ENCODE results near the gene TNFRSF13B. TPM values are rescaled to one million over a fixed set of nuclear protein-coding genes. Genes with fewer than 3 reads are reported as not detected.

The TNFRSF13B gene
- polyA plus RNA-seq, 1 of the 3 experiments (the other 2 are of a cell fraction): not detected

- DNase-seq: no peak
Observed at GRCh38 chr17:16917671-16918394, 54.1 kb downstream of the TNFRSF13B start.

GRCh38 chr17:16916557-16916920, 55.4 kb downstream of the TNFRSF13B start:
- CTCF ChIA-PET: interaction anchor here (0.6 to 1.2 kb wide), 3 partner anchors 53 to 75 kb away, joined by 3 to 5 read pairs (median 3); no protein-coding TSS in a partner anchor
- H3F3A ChIP-seq (replicated peaks; ENCODE audit: insufficient read depth): no peaks in the 10 kb centered on the region
- no peak overlapping the region for H2AFZ ChIP-seq (ENCODE audit: low read depth)
- H3K4me2 ChIP-seq: no peak overlapping the region
- no peaks in the 10 kb centered on the region for H3K4me1 ChIP-seq (ENCODE audit: control insufficient read depth in 1 of 2, insufficient read depth in 2 of 2, low read depth in 1 of 2, low read length in 1 of 2)
- POLR2A ChIA-PET: no interaction called here
- no peaks in the 10 kb centered on the region for H4K20me1 ChIP-seq (ENCODE audit: insufficient read depth)
- H3K27ac ChIP-seq (ENCODE audit: low read depth in 2 of 2, low read length in 1 of 2): no peak overlapping the region
- no peak overlapping the region for H3K9ac ChIP-seq
- H3K79me2 ChIP-seq (ENCODE audit: insufficient read depth): no peaks in the 10 kb centered on the region
- 55% methylated on average over 5 of the region's 5 CpGs for WGBS (ENCODE audit: low lambda C conversion rate)
- peaks cover 24% of the 10 kb centered on the region; the same call in 1 of the 2 replicates for H3K27me3 ChIP-seq (ENCODE audit: insufficient read depth)
- H3K36me3 ChIP-seq (replicated peaks in 1 of 2; ENCODE audit: control insufficient read depth in 1 of 2, insufficient read depth in 2 of 2, low read length in 1 of 2): no peaks in the 10 kb centered on the region
- no peaks in the 10 kb centered on the region for H3K9me3 ChIP-seq
- TF ChIP-seq NFIC (IDR thresholded peaks at IDR 0.05; ENCODE audit: borderline replicate concordance): no peak
- no peak for TF ChIP-seq SIN3A (IDR thresholded peaks at IDR 0.05; ENCODE audit: borderline replicate concordance, low read depth, low read length)
- no peak for TF ChIP-seq GATA2 (CRISPR knock-in tag; IDR thresholded peaks at IDR 0.05)
- no peak for TF ChIP-seq TAF1 (IDR thresholded peaks at IDR 0.05; ENCODE audit: borderline replicate concordance, low read depth, low read length)
- no peak for TF ChIP-seq TCF12 (IDR thresholded peaks at IDR 0.05)
- TF ChIP-seq POLR2AphosphoS5 (IDR thresholded peaks at IDR 0.05; ENCODE audit: low read depth, low read length): no peak
- TF ChIP-seq CHD2 (IDR thresholded peaks at IDR 0.05; ENCODE audit: low read length, partially characterized antibody): no peak
- no peak for TF ChIP-seq CTCF (IDR thresholded peaks at IDR 0.05)
- TF ChIP-seq ELF1 (IDR thresholded peaks at IDR 0.05): no peak
- TF ChIP-seq EZH2phosphoT487 (IDR thresholded peaks at IDR 0.05; ENCODE audit: borderline replicate concordance, low read depth): no peak
- no peak for TF ChIP-seq RCOR1 (IDR thresholded peaks at IDR 0.05; ENCODE audit: low read length)
- TF ChIP-seq ZBTB33 (IDR thresholded peaks at IDR 0.05; ENCODE audit: borderline replicate concordance, low read depth): no peak
- no peak for TF ChIP-seq FOXM1 (IDR thresholded peaks at IDR 0.05; ENCODE audit: low read depth)
- H3K9me2 ChIP-seq: no peaks in the 10 kb centered on the region
- no peak overlapping the region for H3K4me3 ChIP-seq (ENCODE audit: low read depth in 2 of 2, low read length in 1 of 2)
- no peak for DNase-seq

More at GRCh38 chr17:16917671-16918394, 54.1 kb downstream of the TNFRSF13B start:
- Histone ChIP-seq H3K79me2 (ENCODE audit: insufficient read depth) (no peaks in the 10 kb centered on the region), H3K4me3 (ENCODE audit: low read depth in 2 of 2, low read length in 1 of 2) (no peak overlapping the region), H3K4me1 (ENCODE audit: control insufficient read depth in 1 of 2, insufficient read depth in 2 of 2, low read depth in 1 of 2, low read length in 1 of 2) (no peaks in the 10 kb centered on the region), H4K20me1 (ENCODE audit: insufficient read depth) (no peaks in the 10 kb centered on the region), H3K4me2 (no peak overlapping the region), H3K27me3 (ENCODE audit: insufficient read depth) (peaks cover 17% of the 10 kb centered on the region; the same call in 1 of the 2 replicates), H2AFZ (ENCODE audit: low read depth) (no peak overlapping the region), H3K9ac (no peak overlapping the region), H3F3A (replicated peaks; ENCODE audit: insufficient read depth) (no peaks in the 10 kb centered on the region), H3K9me2 (no peaks in the 10 kb centered on the region), H3K36me3 (replicated peaks in 1 of 2; ENCODE audit: control insufficient read depth in 1 of 2, insufficient read depth in 2 of 2, low read length in 1 of 2) (no peaks in the 10 kb centered on the region), H3K9me3 (no peaks in the 10 kb centered on the region), H3K27ac (ENCODE audit: low read depth in 2 of 2, low read length in 1 of 2) (no peak overlapping the region)
- ChIA-PET POLR2A (no interaction called here), CTCF (no interaction called here)
- TF ChIP-seq EZH2phosphoT487 (IDR thresholded peaks at IDR 0.05; ENCODE audit: borderline replicate concordance, low read depth) (no peak), RXRA (IDR thresholded peaks at IDR 0.05; ENCODE audit: borderline replicate concordance, low read depth) (no peak), TAF1 (IDR thresholded peaks at IDR 0.05; ENCODE audit: borderline replicate concordance, low read depth, low read length) (no peak), GABPA (IDR thresholded peaks at IDR 0.05; ENCODE audit: low read depth) (no peak)
- 58% methylated on average over 7 of the region's 7 CpGs for WGBS (ENCODE audit: low lambda C conversion rate)
